ENCODE results near the gene USP40.

DNA sequence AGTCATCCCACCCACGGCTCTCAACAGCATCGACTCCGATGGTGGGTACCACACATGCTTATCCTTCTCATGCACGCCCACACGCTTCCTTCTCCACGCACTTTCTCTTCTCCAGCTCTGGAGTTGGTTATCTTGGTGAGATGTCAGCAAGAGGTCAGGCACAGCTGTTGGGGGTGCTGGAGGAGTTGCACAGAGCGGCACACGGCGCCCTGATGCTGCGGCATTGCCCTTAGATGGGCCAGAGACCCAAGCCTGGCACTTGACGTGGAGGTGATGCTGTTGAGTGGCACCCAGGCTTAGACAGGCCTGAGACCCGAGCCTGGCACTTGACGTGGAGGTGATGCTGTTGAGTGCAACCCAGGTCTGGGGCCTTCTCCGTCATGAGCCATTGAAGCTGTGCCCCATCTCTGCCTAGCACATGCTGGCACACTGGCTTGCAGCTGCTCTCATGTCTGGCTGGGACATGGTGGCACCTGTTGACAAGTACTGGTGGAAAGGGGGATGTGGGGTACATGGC lies 129.1 kb downstream of the USP40 start:
- TF ChIP-seq, protein P1, sequence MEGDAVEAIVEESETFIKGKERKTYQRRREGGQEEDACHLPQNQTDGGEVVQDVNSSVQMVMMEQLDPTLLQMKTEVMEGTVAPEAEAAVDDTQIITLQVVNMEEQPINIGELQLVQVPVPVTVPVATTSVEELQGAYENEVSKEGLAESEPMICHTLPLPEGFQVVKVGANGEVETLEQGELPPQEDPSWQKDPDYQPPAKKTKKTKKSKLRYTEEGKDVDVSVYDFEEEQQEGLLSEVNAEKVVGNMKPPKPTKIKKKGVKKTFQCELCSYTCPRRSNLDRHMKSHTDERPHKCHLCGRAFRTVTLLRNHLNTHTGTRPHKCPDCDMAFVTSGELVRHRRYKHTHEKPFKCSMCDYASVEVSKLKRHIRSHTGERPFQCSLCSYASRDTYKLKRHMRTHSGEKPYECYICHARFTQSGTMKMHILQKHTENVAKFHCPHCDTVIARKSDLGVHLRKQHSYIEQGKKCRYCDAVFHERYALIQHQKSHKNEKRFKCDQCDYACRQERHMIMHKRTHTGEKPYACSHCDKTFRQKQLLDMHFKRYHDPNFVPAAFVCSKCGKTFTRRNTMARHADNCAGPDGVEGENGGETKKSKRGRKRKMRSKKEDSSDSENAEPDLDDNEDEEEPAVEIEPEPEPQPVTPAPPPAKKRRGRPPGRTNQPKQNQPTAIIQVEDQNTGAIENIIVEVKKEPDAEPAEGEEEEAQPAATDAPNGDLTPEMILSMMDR (conservative IDR thresholded peaks at IDR 0.05), result no peak
- TF ChIP-seq ZFX (IDR thresholded peaks at IDR 0.05), result no peak

Data from C4-2B (cell line).